Endothelial cell of umbilical vein (primary cell): ENCODE data around the gene HYI. TPM values are rescaled to one million over a fixed set of nuclear protein-coding genes. Genes with fewer than 3 reads are reported as not detected.

Source experiments
- BruUV-seq: library from RNA; stranded (reverse); fragments of 400-500 nt; replicated peaks from 2 replicates; lab custom pipeline; 2021; lab: Mats Ljungman, UMichigan
- CTCF ChIA-PET: fragments of 300-600, 350-600 bp; sonication (Branson Sonifier 250); formaldehyde crosslinking; loops from one replicate; lab custom pipeline; 2021; ENCODE audit warnings: antibody characterized with exemption, inconsistent platforms; lab: Charles Lee
- POLR2A ChIA-PET: fragments of 300-600, 350-600 bp; sonication (Branson Sonifier 250); formaldehyde crosslinking; loops from one replicate; lab custom pipeline; 2021; ENCODE audit warnings: antibody characterized with exemption, inconsistent platforms; lab: Charles Lee
- DNase-seq: peaks from one replicate; pipeline ENCODE4 v3.0.0-alpha.2; 2011; ENCODE audit warnings: low read depth, low spot score
- FAIRE-seq: peaks from 2 replicates; lab custom pipeline; 2011; peaks lifted over from hg19 to GRCh38; lab: Jason Lieb, UNC
- H2AFZ ChIP-seq: 2 replicates; pipeline ENCODE4 v1.6.0; 2012; ENCODE audit warnings: low read depth, low read length, control low read depth, inconsistent platforms
- H3K27ac ChIP-seq: 2 replicates; pipeline ENCODE4 v1.5.1; 2011; ENCODE audit warnings: low read depth, mild to moderate bottlenecking, control low read depth, low read length, moderate library complexity; ENCODE audit not compliant: insufficient read depth
- H3K27me3 ChIP-seq, 2 experiments: 2 replicates each; pipeline versions ENCODE4 v1.6.0 to v1.6.1; 2011; ENCODE audit warnings: low read length in 2 of 2, mixed read lengths in 1 of 2; ENCODE audit not compliant: control insufficient read depth in 2 of 2, insufficient read depth in 2 of 2
- H3K36me3 ChIP-seq, 2 experiments: 2 replicates in 1 of 2; 3 replicates in 1 of 2; pipeline ENCODE4 v1.5.1; 2011; ENCODE audit warnings: low read length in 2 of 2, mild to moderate bottlenecking in 1 of 2, moderate library complexity in 1 of 2; ENCODE audit not compliant: control insufficient read depth in 2 of 2, insufficient read depth in 2 of 2; ENCODE audit errors: extremely low read depth in 1 of 2
- H3K4me1 ChIP-seq: 3 replicates; pipeline ENCODE4 v1.5.1; 2011; ENCODE audit warnings: mild to moderate bottlenecking, low read length; ENCODE audit not compliant: control insufficient read depth, insufficient read depth; ENCODE audit errors: extremely low read depth
- H3K4me2 ChIP-seq: 2 replicates; pipeline ENCODE4 v1.6.1; 2011; ENCODE audit warnings: low read length, control low read depth, mixed read lengths; ENCODE audit not compliant: insufficient read depth
- H3K4me3 ChIP-seq, 3 experiments: fragments of 200-600 bp in 1 of 3; sonication (generic), shearing (Covaris generic) in 1 of 3; replicated peaks in 1 of 3; 2 replicates each; pipeline ENCODE4 v1.5.1; 2011 to 2016; ENCODE audit warnings: control low read depth in 3 of 3, low read length in 3 of 3, mild to moderate bottlenecking in 2 of 3, inconsistent platforms in 1 of 3, low read depth in 1 of 3, moderate library complexity in 1 of 3; ENCODE audit not compliant: insufficient read depth in 1 of 3
- H3K79me2 ChIP-seq: 2 replicates; pipeline ENCODE4 v1.6.0; 2012; ENCODE audit warnings: low read length, inconsistent platforms; ENCODE audit not compliant: control insufficient read depth, insufficient read depth
- H3K9ac ChIP-seq: replicated peaks from 2 replicates; pipeline ENCODE3; 2011; ENCODE audit warnings: low read length, control low read depth; ENCODE audit not compliant: insufficient read depth; ENCODE audit errors: extremely low read depth
- H3K9me1 ChIP-seq: replicated peaks from 3 replicates; pipeline ENCODE4 v1.6.0; 2011; ENCODE audit warnings: mild to moderate bottlenecking, low read length; ENCODE audit not compliant: control insufficient read depth, insufficient read depth; ENCODE audit errors: extremely low read depth
- H3K9me3 ChIP-seq: replicated peaks from 2 replicates; pipeline ENCODE4 v1.5.1; 2012; ENCODE audit warnings: low read length, inconsistent platforms; ENCODE audit not compliant: control insufficient read depth, insufficient read depth
- H4K20me1 ChIP-seq: replicated peaks from 2 replicates; pipeline ENCODE3; 2011; ENCODE audit warnings: mild to moderate bottlenecking, low read length; ENCODE audit not compliant: control insufficient read depth, insufficient read depth; ENCODE audit errors: extremely low read depth
- EZH2 ChIP-seq: IDR thresholded peaks from 2 replicates; pipeline ENCODE4 v1.6.1; 2012; ENCODE audit warnings: borderline replicate concordance, low read depth, mild to moderate bottlenecking, moderate library complexity, low read length, inconsistent platforms; ENCODE audit not compliant: severe bottlenecking
- FOS ChIP-seq: IDR thresholded peaks from 2 replicates; pipeline ENCODE4 v1.6.1; 2011; ENCODE audit warnings: mild to moderate bottlenecking, low read length, moderate library complexity, borderline replicate concordance; ENCODE audit not compliant: insufficient read depth
- GATA2 ChIP-seq: IDR thresholded peaks from 2 replicates; pipeline ENCODE4 v1.7.0; 2011; ENCODE audit warnings: low read depth, mild to moderate bottlenecking, moderate library complexity, mixed read lengths, low read length; ENCODE audit not compliant: insufficient read length, insufficient read depth
- JUN ChIP-seq: IDR thresholded peaks from 2 replicates; pipeline ENCODE4 v1.6.1; 2011; ENCODE audit warnings: borderline replicate concordance, low read depth; ENCODE audit not compliant: insufficient read length, insufficient read depth
- MYC ChIP-seq: IDR thresholded peaks from one replicate; pipeline ENCODE4 v1.6.1; 2011; ENCODE audit warnings: mild to moderate bottlenecking, low read depth, low read length
- POLR2A ChIP-seq: IDR thresholded peaks from 2 replicates; pipeline ENCODE4 v1.6.1; 2012; ENCODE audit warnings: low read depth, mild to moderate bottlenecking, control low read depth, low read length
- POLR2AphosphoS5 ChIP-seq: IDR thresholded peaks from 2 replicates; pipeline ENCODE4 v1.6.1; 2012; ENCODE audit warnings: low read depth, mild to moderate bottlenecking, control low read depth, low read length, moderate library complexity; ENCODE audit not compliant: insufficient read depth
- dilution Hi-C: fragments of 300-500 bp; cut with MboI; formaldehyde crosslinking; loops from one replicate; pipeline ENCODE4 v1.15.0; 2019; ENCODE audit warnings: low sequenced_read_pairs; ENCODE audit not compliant: extremely low pct_ligation_motif_present
- intact Hi-C: fragments of 100-400 bp; cut with micrococcal nuclease; formaldehyde crosslinking; loops from one replicate; pipeline ENCODE4 v1.10.0; 2022
- polyA plus RNA-seq, 4 experiments: library from polyadenylated mRNA; depleted of rRNA in 3 of 4; stranded (reverse) in 3 of 4; unstranded in 1 of 4; fragments of >200 nt; gene quantifications; 2 replicates each; pipeline versions ENCODE4 v1.2.1 to v1.2.3, GENCODE V29; 2011 to 2012; ENCODE audit warnings: missing spikeins in 1 of 4
- total RNA-seq: library from RNA; stranded (reverse); gene quantifications from 2 replicates; pipeline ENCODE4 v1.2.3, GENCODE V29; 2021
- TF ChIP-seq, protein P1 (sequence below): IDR thresholded peaks from 2 replicates; pipeline ENCODE4 v1.6.1; 2011; ENCODE audit not compliant: insufficient read depth, insufficient read length
- TF ChIP-seq, protein P2 (sequence below), 2 donors: IDR thresholded peaks; 1 replicate in 1 of 2; 2 replicates in 1 of 2; pipeline ENCODE4 v1.5.1; 2011; ENCODE audit warnings: low read length in 2 of 2, mild to moderate bottlenecking in 2 of 2, moderate library complexity in 2 of 2, control low read depth in 1 of 2, inconsistent platforms in 1 of 2, low read depth in 1 of 2; ENCODE audit not compliant: insufficient read depth in 1 of 2; ENCODE audit errors: extremely low read depth in 1 of 2

The HYI gene
- total and polyA plus RNA-seq, 2 donors (not counting 3 experiments of a cell fraction or from before 2014, with no cell fraction given): 324 to 342 TPM

DNA sequence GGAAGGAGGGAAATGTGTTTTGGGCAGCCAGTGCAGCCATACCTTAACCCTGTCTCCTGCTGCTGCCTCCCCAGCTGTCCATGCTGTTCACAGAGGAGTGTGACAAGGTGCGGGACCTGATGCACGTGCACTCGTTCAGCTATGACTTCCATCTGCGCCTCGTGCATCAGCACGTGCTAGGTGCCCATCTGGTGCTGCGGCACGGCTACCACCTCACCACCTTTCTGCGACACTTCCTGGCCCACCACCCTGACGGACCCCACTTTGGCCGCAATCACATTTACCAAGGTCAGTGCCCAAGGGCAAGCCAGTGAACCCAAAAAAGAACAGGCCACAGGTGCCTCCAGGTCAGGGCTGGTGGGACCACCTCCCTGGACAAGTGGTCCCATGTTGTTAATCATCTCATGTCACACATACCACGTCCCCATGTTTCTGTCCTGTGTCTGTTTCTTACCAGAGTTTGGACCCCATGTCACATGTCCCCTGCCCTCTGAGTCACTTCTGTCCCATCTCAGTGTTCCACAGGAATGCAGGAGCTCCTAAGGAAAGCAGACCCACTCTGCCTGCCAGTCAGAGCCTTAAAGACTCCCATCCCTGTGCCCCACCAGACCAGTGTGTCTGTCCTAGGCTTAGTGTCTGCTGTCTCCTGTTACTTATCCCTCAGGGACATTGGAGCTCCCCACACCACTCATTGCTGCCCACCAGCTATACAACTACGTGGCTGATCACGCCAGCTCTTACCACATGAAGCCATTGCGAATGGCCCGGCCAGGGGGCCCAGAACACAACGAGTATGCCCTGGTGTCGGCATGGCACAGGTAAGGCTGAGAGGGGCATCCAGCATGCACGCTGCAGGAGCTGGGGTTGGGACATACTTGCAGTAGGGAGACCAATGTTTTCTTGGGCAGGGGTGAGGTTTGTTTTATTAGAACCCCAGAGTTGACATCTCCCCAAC lies 6.6 kb downstream of the HYI start:
- Histone ChIP-seq H2AFZ (no peak overlapping the region), H4K20me1 (no peaks in the 10 kb centered on the region), H3K79me2 (peaks cover 14% of the 10 kb centered on the region), H3K9me1 (no peaks in the 10 kb centered on the region), H3K4me3 (no peak overlapping the region), H3K27ac (no peak overlapping the region), H3K27me3 (no peaks in the 10 kb centered on the region), H3K4me2 (no peak overlapping the region), H3K36me3 (peaks cover 18 to 54% of the 10 kb centered on the region in 2 experiments), H3K9ac (no peak overlapping the region), H3K4me1 (peaks cover 23% of the 10 kb centered on the region), H3K9me3 (no peaks in the 10 kb centered on the region)
- TF ChIP-seq EZH2 (no peak), FOS (no peak), POLR2A (peak; percentile 60), POLR2AphosphoS5 (no peak)
- TF ChIP-seq, protein P1, sequence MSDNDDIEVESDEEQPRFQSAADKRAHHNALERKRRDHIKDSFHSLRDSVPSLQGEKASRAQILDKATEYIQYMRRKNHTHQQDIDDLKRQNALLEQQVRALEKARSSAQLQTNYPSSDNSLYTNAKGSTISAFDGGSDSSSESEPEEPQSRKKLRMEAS: no peak
- dilution Hi-C loops (no loop called here), intact Hi-C loops (no loop called here)
- DNase-seq (no peak), FAIRE-seq (no peak)
- BruUV-seq: no TSS peak
- POLR2A ChIA-PET: no interaction called here
- CTCF ChIA-PET: no interaction called here

DNA sequence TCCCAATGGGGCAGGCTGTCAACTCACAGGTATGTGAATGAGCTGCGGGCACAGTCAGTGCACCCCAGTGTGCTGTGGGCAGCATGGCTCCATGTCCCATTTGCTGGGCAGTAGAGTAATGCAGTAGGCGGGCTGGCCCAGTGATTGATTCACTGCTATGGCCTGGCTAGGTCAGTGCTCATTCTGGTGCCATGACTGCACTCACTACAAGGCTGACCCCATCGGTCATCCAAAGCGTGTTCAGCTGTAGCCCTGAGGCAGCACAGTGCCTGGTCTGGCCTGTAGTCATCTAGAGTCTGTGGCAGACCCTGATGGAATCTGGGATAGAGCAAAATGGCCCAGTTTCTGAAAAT lies 7.4 kb downstream of the HYI start:
- H3K79me2 ChIP-seq: peaks cover 6% of the 10 kb centered on the region
- dilution Hi-C loops (no loop called here), intact Hi-C loops (no loop called here)
- FAIRE-seq (peak; percentile 33), DNase-seq (no peak)
- CTCF ChIA-PET: no interaction called here
- no peak overlapping the region for H3K4me3 ChIP-seq
- no peaks in the 10 kb centered on the region for H3K9me1 ChIP-seq
- no peak overlapping the region for H3K4me2 ChIP-seq
- no peak overlapping the region for H3K9ac ChIP-seq
- H4K20me1 ChIP-seq: no peaks in the 10 kb centered on the region
- POLR2A ChIA-PET: no interaction called here
- TF ChIP-seq MYC (no peak), EZH2 (no peak), GATA2 (no peak), POLR2A (no peak), FOS (no peak), POLR2AphosphoS5 (no peak), JUN (no peak)
- TF ChIP-seq, protein P1: no peak
- TF ChIP-seq, protein P2, sequence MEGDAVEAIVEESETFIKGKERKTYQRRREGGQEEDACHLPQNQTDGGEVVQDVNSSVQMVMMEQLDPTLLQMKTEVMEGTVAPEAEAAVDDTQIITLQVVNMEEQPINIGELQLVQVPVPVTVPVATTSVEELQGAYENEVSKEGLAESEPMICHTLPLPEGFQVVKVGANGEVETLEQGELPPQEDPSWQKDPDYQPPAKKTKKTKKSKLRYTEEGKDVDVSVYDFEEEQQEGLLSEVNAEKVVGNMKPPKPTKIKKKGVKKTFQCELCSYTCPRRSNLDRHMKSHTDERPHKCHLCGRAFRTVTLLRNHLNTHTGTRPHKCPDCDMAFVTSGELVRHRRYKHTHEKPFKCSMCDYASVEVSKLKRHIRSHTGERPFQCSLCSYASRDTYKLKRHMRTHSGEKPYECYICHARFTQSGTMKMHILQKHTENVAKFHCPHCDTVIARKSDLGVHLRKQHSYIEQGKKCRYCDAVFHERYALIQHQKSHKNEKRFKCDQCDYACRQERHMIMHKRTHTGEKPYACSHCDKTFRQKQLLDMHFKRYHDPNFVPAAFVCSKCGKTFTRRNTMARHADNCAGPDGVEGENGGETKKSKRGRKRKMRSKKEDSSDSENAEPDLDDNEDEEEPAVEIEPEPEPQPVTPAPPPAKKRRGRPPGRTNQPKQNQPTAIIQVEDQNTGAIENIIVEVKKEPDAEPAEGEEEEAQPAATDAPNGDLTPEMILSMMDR (IDR thresholded peaks at IDR 0.05; ENCODE audit: extremely low read depth in 1 of 2, insufficient read depth in 1 of 2, low read depth in 1 of 2, low read length in 2 of 2): no peak
- H2AFZ ChIP-seq: no peak overlapping the region
- BruUV-seq: no TSS peak
- H3K36me3 ChIP-seq: peaks cover 13 to 47% of the 10 kb centered on the region in 2 experiments
- no peak overlapping the region for H3K27ac ChIP-seq
- no peaks in the 10 kb centered on the region for H3K27me3 ChIP-seq
- no peaks in the 10 kb centered on the region for H3K9me3 ChIP-seq
- peaks cover 15% of the 10 kb centered on the region for H3K4me1 ChIP-seq
